Progenitor cell of endocrine pancreas (in vitro differentiated cells): ENCODE measurements around the gene MPRIP. TPM values are rescaled to one million over a fixed set of nuclear protein-coding genes. Genes with fewer than 3 reads are reported as not detected.

Experiments used
- DNase-seq: peaks from one replicate; pipeline ENCODE4 v3.0.0; 2021; ENCODE audit warnings: low spot score; ENCODE audit not compliant: unreplicated experiment
- H3K27ac Mint-ChIP-seq: 2 replicates; pipeline ENCODE4 v1.8.0; 2021; ENCODE audit warnings: mild to moderate bottlenecking, moderate library complexity, mixed read lengths
- H3K27me3 Mint-ChIP-seq: 2 replicates; pipeline ENCODE4 v1.8.0; 2021; ENCODE audit warnings: mixed read lengths
- H3K36me3 Mint-ChIP-seq: 2 replicates; pipeline ENCODE4 v1.8.0; 2022; ENCODE audit warnings: mixed read lengths; ENCODE audit not compliant: insufficient read depth
- H3K4me1 Mint-ChIP-seq: 2 replicates; pipeline ENCODE4 v1.8.0; 2021; ENCODE audit warnings: low read depth, mixed read lengths
- H3K4me3 Mint-ChIP-seq: 2 replicates; pipeline ENCODE4 v1.8.0; 2021; ENCODE audit warnings: low read depth, mild to moderate bottlenecking, moderate library complexity, mixed read lengths
- H3K9me3 Mint-ChIP-seq: 2 replicates; pipeline ENCODE4 v1.8.0; 2021; ENCODE audit warnings: low read depth, mixed read lengths
- total RNA-seq: library from RNA; stranded (reverse); gene quantifications from 2 replicates; pipeline ENCODE4 v1.2.1, GENCODE V29; 2021
- TF ChIP-seq, protein P1 (sequence below): fragments of 200-600 bp; sonication (generic); IDR thresholded peaks from one replicate; pipeline ENCODE4 v1.5.0; 2021; ENCODE audit warnings: antibody characterized with exemption, mild to moderate bottlenecking; ENCODE audit not compliant: unreplicated experiment

MPRIP gene
- total RNA-seq, 1 donor from 2014 or later, result 195 TPM

DNA sequence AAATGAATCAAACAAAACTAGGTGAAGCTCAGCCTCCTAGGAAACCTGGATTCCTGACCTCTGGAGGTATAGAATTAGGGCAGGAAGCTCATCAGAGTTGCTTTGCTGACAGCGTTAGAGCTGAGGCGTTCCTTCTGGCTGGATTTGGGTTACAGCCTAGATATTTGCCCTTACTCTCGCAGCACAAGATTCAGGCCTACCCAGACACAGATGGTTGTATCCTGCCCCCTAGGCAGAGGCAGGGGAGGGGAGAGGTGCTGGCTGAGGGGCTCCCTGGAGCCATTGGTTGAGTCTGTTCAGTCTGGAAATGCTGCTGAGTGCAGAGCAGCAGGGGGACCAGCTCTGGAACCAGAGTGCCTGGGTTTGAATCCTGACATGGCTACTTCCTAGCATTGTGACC, 78.4 kb downstream of the MPRIP start:
- DNase-seq, result no peak
- H3K4me3 Mint-ChIP-seq, result no peak overlapping the region
- TF ChIP-seq, protein P1, sequence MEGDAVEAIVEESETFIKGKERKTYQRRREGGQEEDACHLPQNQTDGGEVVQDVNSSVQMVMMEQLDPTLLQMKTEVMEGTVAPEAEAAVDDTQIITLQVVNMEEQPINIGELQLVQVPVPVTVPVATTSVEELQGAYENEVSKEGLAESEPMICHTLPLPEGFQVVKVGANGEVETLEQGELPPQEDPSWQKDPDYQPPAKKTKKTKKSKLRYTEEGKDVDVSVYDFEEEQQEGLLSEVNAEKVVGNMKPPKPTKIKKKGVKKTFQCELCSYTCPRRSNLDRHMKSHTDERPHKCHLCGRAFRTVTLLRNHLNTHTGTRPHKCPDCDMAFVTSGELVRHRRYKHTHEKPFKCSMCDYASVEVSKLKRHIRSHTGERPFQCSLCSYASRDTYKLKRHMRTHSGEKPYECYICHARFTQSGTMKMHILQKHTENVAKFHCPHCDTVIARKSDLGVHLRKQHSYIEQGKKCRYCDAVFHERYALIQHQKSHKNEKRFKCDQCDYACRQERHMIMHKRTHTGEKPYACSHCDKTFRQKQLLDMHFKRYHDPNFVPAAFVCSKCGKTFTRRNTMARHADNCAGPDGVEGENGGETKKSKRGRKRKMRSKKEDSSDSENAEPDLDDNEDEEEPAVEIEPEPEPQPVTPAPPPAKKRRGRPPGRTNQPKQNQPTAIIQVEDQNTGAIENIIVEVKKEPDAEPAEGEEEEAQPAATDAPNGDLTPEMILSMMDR, result no peak
- H3K27me3 Mint-ChIP-seq, result no peaks in the 10 kb centered on the region
- H3K9me3 Mint-ChIP-seq, result no peaks in the 10 kb centered on the region
- H3K4me1 Mint-ChIP-seq, result peaks cover 7% of the 10 kb centered on the region
- peak overlapping the region; percentile 48 for H3K27ac Mint-ChIP-seq
- no peaks in the 10 kb centered on the region for H3K36me3 Mint-ChIP-seq

DNA sequence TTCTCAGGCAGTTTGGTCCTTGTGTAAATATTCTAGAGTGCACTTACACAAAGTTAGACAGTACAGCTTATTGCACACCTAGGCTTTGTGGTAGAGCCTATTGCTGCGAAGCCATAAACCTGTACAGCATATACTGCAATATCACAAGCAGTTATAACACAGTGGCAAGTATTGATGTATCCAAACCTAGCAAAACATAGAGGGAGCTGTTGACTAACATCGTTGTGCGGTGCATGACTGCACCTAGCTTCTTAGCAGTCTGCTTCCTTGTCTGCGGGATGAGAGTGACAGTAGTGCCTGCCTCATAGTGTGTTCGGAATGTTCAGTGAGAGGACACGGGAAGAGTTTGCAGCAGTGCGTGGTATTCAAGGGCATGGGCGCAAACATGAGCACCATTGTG, 78.9 kb downstream of the MPRIP start:
- TF ChIP-seq, protein P1, result no peak
- H3K27ac Mint-ChIP-seq, result peak overlapping the region; percentile 48
- H3K9me3 Mint-ChIP-seq, result no peaks in the 10 kb centered on the region
- H3K36me3 Mint-ChIP-seq, result no peaks in the 10 kb centered on the region
- DNase-seq, result no peak
- peaks cover 6% of the 10 kb centered on the region for H3K4me1 Mint-ChIP-seq
- no peak overlapping the region for H3K4me3 Mint-ChIP-seq
- H3K27me3 Mint-ChIP-seq, result no peaks in the 10 kb centered on the region

DNA sequence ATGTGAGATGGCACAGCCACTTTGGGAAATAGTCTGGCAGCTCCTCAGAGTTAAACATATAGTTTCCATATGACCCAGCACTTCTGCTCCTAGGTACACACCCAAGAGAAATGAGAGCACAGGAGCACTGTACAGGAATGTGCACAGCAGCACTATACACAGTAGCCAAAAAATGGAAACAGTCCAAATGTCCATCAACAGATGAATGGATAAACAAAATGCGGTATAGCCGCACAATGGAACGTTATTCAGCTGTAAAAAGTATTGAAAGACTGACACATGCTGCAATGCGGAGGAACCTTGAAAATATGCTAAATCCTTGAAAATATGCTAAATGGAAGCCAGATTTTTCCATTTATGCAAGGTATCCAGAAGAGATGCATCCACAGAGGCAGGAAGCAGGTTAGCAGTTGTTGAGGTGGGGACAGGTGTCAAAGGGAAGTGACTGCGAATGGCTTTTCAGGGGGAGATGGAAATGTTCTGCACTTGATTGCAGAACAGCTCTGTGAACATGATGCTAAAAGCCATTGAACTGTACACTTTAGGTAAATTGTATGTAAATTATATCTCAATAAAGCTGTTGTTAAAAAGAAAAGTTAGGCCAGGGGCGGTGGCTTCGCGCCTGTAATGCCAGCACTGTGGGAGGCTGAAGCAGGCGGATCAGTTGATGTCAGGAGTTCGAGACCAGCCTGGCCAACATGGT, 80.7 kb downstream of the MPRIP start:
- H3K27ac Mint-ChIP-seq, result no peak overlapping the region
- peaks cover 3% of the 10 kb centered on the region for H3K4me1 Mint-ChIP-seq
- H3K4me3 Mint-ChIP-seq, result no peak overlapping the region
- H3K36me3 Mint-ChIP-seq, result no peaks in the 10 kb centered on the region
- TF ChIP-seq, protein P1, result no peak
- H3K27me3 Mint-ChIP-seq, result no peaks in the 10 kb centered on the region
- H3K9me3 Mint-ChIP-seq, result no peaks in the 10 kb centered on the region
- no peak for DNase-seq

DNA sequence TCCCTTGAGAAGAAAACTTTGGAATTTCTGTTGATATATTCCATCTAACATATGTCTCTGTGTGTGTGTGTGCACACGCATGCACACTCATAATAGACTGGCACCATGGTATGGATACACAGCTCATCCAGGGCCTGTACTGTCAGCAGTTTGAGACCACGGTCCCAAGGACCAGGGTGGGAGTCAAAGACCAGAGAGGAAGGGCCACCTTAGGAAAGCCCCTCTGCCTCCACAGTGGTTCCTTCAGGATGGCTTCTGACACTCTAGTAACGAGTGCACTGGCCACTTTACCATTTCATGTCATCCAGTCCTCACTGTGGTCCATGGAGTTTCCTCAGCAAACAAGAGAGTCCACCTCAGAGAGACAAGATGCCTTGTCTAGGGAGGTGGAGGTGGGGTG, 82.1 kb downstream of the MPRIP start:
- Mint-ChIP-seq H3K27ac (no peak overlapping the region), H3K36me3 (peaks cover 2% of the 10 kb centered on the region), H3K4me3 (no peak overlapping the region), H3K9me3 (no peaks in the 10 kb centered on the region), H3K4me1 (peaks cover 1% of the 10 kb centered on the region), H3K27me3 (no peaks in the 10 kb centered on the region)
- no peak for DNase-seq
- TF ChIP-seq, protein P1, result no peak

DNA sequence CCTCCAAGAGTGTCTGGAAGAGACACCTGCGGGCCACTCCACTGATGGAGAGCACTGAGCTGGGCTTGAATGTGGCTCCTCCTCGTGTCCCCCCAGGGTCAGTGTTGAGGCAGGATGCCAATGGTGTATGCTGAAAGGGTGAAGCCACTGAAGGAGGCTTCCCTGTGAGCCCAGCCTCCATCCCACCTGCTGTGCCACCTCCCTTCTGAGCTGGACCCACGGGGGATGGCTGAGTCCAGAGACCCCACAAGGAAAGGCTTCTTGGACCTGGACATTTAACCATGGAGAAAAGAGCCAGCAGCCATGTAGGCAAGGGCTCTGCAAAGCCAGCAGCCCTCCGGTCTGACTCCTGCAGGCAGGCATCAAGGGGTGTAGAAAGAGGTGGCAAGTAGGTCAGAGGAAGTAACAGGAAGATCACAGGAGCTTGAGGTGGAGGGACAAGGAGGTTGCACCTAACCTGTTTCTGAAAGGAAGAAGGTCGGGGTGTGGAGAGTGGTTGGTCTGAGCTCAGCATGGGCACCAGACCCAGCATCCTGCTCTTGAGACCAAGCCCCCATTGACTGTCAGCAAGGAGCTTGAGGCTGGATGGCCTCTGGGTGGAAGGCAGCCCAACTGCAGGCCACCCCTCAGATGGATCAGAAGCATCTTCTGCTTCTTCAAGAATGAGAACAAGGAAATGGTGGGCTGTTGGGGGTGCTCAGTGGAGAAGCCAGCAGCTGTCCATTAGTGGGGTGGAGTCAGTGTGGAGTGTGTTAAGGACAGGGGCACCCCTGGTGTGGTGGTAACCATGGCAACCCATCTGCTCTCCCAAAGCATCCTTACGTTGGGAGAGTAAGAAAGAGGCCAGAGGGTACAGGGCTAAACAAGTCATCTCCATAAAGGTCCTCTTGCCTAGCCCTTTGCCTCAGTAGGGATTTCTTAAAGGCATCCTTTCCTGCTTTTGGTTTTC, 83.2 kb downstream of the MPRIP start:
- DNase-seq, result no peak
- TF ChIP-seq, protein P1, result no peak
- H3K4me1 Mint-ChIP-seq, result peaks cover 1% of the 10 kb centered on the region
- H3K27ac Mint-ChIP-seq, result peak overlapping the region; percentile 54
- H3K9me3 Mint-ChIP-seq, result no peaks in the 10 kb centered on the region
- H3K4me3 Mint-ChIP-seq, result no peak overlapping the region
- peaks cover 2% of the 10 kb centered on the region for H3K36me3 Mint-ChIP-seq
- no peaks in the 10 kb centered on the region for H3K27me3 Mint-ChIP-seq
